ENCODE measurements around the gene SMARCAD1. TPM values are rescaled to one million over a fixed set of nuclear protein-coding genes. Genes with fewer than 3 reads are reported as not detected.
A peak's percentile ranks its signal among the peaks of the same experiment; 100 is the strongest.

The SMARCAD1 gene
- total RNA-seq, 1 experiment from 2014 or later, result 57.1 TPM

GRCh38 chr4:94171616-94172015 is 36.0 kb upstream of the SMARCAD1 start:
- H3K4me2 ChIP-seq (ENCODE audit: insufficient read depth, insufficient read length, low read length), result no peak overlapping the region
- H3K4me1 ChIP-seq (ENCODE audit: insufficient read depth, low read length), result no peaks in the 10 kb centered on the region; the same call in 1 of the 2 replicates
- no peak overlapping the region for H3K4ac ChIP-seq (ENCODE audit: low read depth, low read length)
- Mint-ChIP-seq H3K4me3 (no peak overlapping the region), H3K36me3 (ENCODE audit: insufficient read depth in 1 of 3, low read depth in 3 of 3) (peaks cover 0 to 7% (median 4%) of the 10 kb centered on the region in 3 experiments; a peak in 2 of 7 replicates), H3K27me3 (ENCODE audit: low read depth) (no peaks in the 10 kb centered on the region), H3K9me3 (peaks cover 2 to 8% of the 10 kb centered on the region in 2 experiments; a peak in 3 of 5 replicates), H3K4me1 (peaks cover 10% of the 10 kb centered on the region in 2 experiments), H3K27ac (no peak overlapping the region)
- no peak overlapping the region for H3K18ac ChIP-seq (ENCODE audit: insufficient read length, low read depth, low read length)
- no peak overlapping the region for H2BK5ac ChIP-seq (ENCODE audit: insufficient read length, low read length)
- H3K23me2 ChIP-seq (ENCODE audit: insufficient read length, low read depth, low read length, poor library complexity, severe bottlenecking), result no peaks in the 10 kb centered on the region
- no peak overlapping the region for H2BK12ac ChIP-seq (ENCODE audit: insufficient read length, low read depth, low read length)
- H4K8ac ChIP-seq (replicated peaks; ENCODE audit: insufficient read length, low read depth, low read length), result no peak overlapping the region
- no peaks in the 10 kb centered on the region for H3K79me1 ChIP-seq (ENCODE audit: insufficient read depth, low read depth, low read length, poor library complexity, severe bottlenecking)
- H2AK5ac ChIP-seq (ENCODE audit: insufficient read length, low read length), result no peak overlapping the region
- no peak overlapping the region for H3K27ac ChIP-seq (ENCODE audit: insufficient read length, low read depth, low read length)
- H3K27me3 ChIP-seq (ENCODE audit: insufficient read depth, low read length), result no peaks in the 10 kb centered on the region
- H3K9ac ChIP-seq (ENCODE audit: extremely low read depth, insufficient read length, low read length), result no peak overlapping the region
- no peak overlapping the region for H3K23ac ChIP-seq (ENCODE audit: insufficient read length, low read depth, low read length)
- H2BK15ac ChIP-seq (ENCODE audit: low read depth, low read length), result no peak overlapping the region
- no peak overlapping the region for H4K5ac ChIP-seq (ENCODE audit: insufficient read length, low read depth, low read length)
- H3K56ac ChIP-seq (ENCODE audit: insufficient read length, low read depth, low read length), result no peak overlapping the region
- no peak overlapping the region for H3K14ac ChIP-seq (ENCODE audit: insufficient read depth, low read length)
- no peak overlapping the region for H2BK20ac ChIP-seq (ENCODE audit: low read depth, low read length, poor library complexity, severe bottlenecking)
- no CpG with 5 or more reads among the region's 4 CpGs for WGBS (ENCODE audit: extremely low coverage, insufficient read length, low lambda C conversion rate)
- no peak overlapping the region for H2AFZ ChIP-seq (ENCODE audit: low read length)
- no peaks in the 10 kb centered on the region for H3K9me3 ChIP-seq (ENCODE audit: control insufficient read depth, low read depth, low read length)
- no peaks in the 10 kb centered on the region for H3K79me2 ChIP-seq (ENCODE audit: insufficient read depth, low read length)
- H4K91ac ChIP-seq (ENCODE audit: insufficient read length, low read depth, low read length), result no peak overlapping the region
- H2BK120ac ChIP-seq (ENCODE audit: low read depth, low read length, poor library complexity, severe bottlenecking), result no peak overlapping the region
- no peak for DNase-seq
- H3T11ph ChIP-seq (ENCODE audit: low read length), result no peak overlapping the region
- peak; percentile 73 for TF ChIP-seq CTCF (conservative IDR thresholded peaks at IDR 0.05)
- H4K20me1 ChIP-seq (ENCODE audit: control insufficient read depth, insufficient read depth, insufficient read length), result no peaks in the 10 kb centered on the region
